GM12878 (cell line): ENCODE measurements around the gene COQ4. TPM values are rescaled to one million over a fixed set of nuclear protein-coding genes. Genes with fewer than 3 reads are reported as not detected.

ENCODE experiments used
- ATAC-seq: fragments of 200-7000 bp; cut with Tn5 transposase; 3 replicates; pipeline ENCODE4 v1.9.1; 2020; ENCODE audit warnings: mild to moderate bottlenecking, moderate library complexity
- BruUV-seq: library from RNA; stranded (reverse); fragments of 400-500 nt; replicated peaks from 2 replicates; lab custom pipeline; 2021; lab: Mats Ljungman, UMichigan
- CTCF ChIA-PET: fragments of 300-600 bp; sonication (Branson Sonifier 250); formaldehyde crosslinking; extraction: SDS; loops from one replicate; lab custom pipeline; 2021; ENCODE audit warnings: inconsistent platforms; lab: Yijun Ruan, JAX
- POLR2A ChIA-PET: fragments of 350-600 bp; formaldehyde crosslinking; extraction: SDS; loops from one replicate; lab custom pipeline; 2021; ENCODE audit warnings: inconsistent platforms; lab: Charles Lee
- RAD21 ChIA-PET: fragments of 300-600 bp; sonication (Branson Sonifier 250); formaldehyde crosslinking; loops from one replicate; lab custom pipeline; 2023; ENCODE audit warnings: antibody characterized with exemption; ENCODE audit not compliant: unreplicated experiment; lab: Charles Lee
- SMC1A ChIA-PET: fragments of 300-600 bp; sonication (Branson Sonifier 250); formaldehyde crosslinking; loops from one replicate; lab custom pipeline; 2023; ENCODE audit not compliant: unreplicated experiment, uncharacterized antibody; lab: Charles Lee
- DNase-seq: peaks from one replicate; pipeline ENCODE4 v3.0.0-alpha.2; 2011; ENCODE audit warnings: low read depth, low spot score
- FAIRE-seq: peaks from 3 replicates; lab custom pipeline; 2011; peaks lifted over from hg19 to GRCh38; lab: Jason Lieb, UNC
- H2AFZ ChIP-seq: 2 replicates; pipeline ENCODE4 v1.6.0; 2011; ENCODE audit warnings: low read depth, low read length, control low read depth; ENCODE audit not compliant: control insufficient read depth
- H3K27ac ChIP-seq: 2 replicates; pipeline ENCODE4 v1.5.1; 2011; ENCODE audit warnings: control low read depth; ENCODE audit not compliant: control insufficient read depth, insufficient read depth
- H3K27me3 ChIP-seq, 2 experiments: replicated peaks in 1 of 2; 2 replicates each; pipeline versions ENCODE4 v1.6.0 to v1.6.1; 2011; ENCODE audit warnings: low read length in 1 of 2; ENCODE audit not compliant: control insufficient read depth in 2 of 2, insufficient read depth in 2 of 2
- H3K36me3 ChIP-seq, 2 experiments: 2 replicates each; pipeline ENCODE4 v1.5.1; 2011; ENCODE audit warnings: low read length in 1 of 2; ENCODE audit not compliant: control insufficient read depth in 2 of 2, insufficient read depth in 2 of 2
- H3K4me1 ChIP-seq: 2 replicates; pipeline ENCODE4 v1.6.1; 2011; ENCODE audit warnings: mild to moderate bottlenecking, low read length, moderate library complexity, mixed read lengths; ENCODE audit not compliant: control insufficient read depth, insufficient read depth
- H3K4me2 ChIP-seq: 2 replicates; pipeline ENCODE4 v1.6.0; 2011; ENCODE audit warnings: control low read depth; ENCODE audit not compliant: control insufficient read depth, insufficient read depth
- H3K4me3 ChIP-seq: fragments of 200-600 bp; sonication (generic); 2 replicates; pipeline ENCODE4 v1.5.1; 2016
- H3K79me2 ChIP-seq: 2 replicates; pipeline ENCODE4 v1.6.0; 2011; ENCODE audit warnings: low read length; ENCODE audit not compliant: control insufficient read depth, insufficient read depth
- H3K9ac ChIP-seq: 2 replicates; pipeline ENCODE4 v1.8.0; 2011; ENCODE audit warnings: low read length, control low read depth, mixed read lengths; ENCODE audit not compliant: control insufficient read depth, insufficient read depth
- H3K9me3 ChIP-seq: replicated peaks from 3 replicates; pipeline ENCODE4 v1.5.1; 2011; ENCODE audit warnings: mild to moderate bottlenecking, low read length; ENCODE audit not compliant: control insufficient read depth, insufficient read depth
- H4K20me1 ChIP-seq: 2 replicates; pipeline ENCODE4 v1.6.0; 2011; ENCODE audit not compliant: control insufficient read depth, insufficient read depth
- USF1 ChIP-seq: IDR thresholded peaks from 2 replicates; pipeline ENCODE4 v1.6.1; 2011; ENCODE audit warnings: borderline replicate concordance, low read depth, mild to moderate bottlenecking, moderate library complexity, mixed read lengths, low read length; ENCODE audit not compliant: insufficient read depth; ENCODE audit errors: extremely low read length
- WGBS: methylation state at CpG from one replicate; pipeline ENCODE4 v1.1.6; 2016; ENCODE audit warnings: low lambda C conversion rate; ENCODE audit not compliant: insufficient replicate concordance, insufficient coverage; ENCODE audit errors: missing lambda C conversion rate; 5-methylcytosine and 5-hydroxymethylcytosine counted together
- in situ Hi-C: fragments of 300-500 bp; cut with MboI; formaldehyde crosslinking; loops from 9 replicates; pipeline ENCODE4 v1.14.3; 2018; ENCODE audit warnings: mixed read lengths
- intact Hi-C: fragments of 100-400 bp; cut with micrococcal nuclease; formaldehyde crosslinking; loops from one replicate; pipeline ENCODE4 v1.14.2; 2022; ENCODE audit not compliant: unreplicated experiment
- polyA plus RNA-seq, 11 experiments: library from polyadenylated mRNA; depleted of rRNA in 4 of 11; unstranded in 6 of 11; stranded (reverse) in 5 of 11; fragments of >200 nt; fragmentation: Nextera tagmentation in 4 of 11; fragmentation: Illumina TruSeq in 1 of 11; extraction: Ambion mirVana in 4 of 11; extraction: Trizol in 1 of 11; gene quantifications; 1 replicate in 1 of 11; 2 replicates in 10 of 11; pipeline versions ENCODE4 v1.2.1 to v1.2.3, GENCODE V29; 2011 to 2016; ENCODE audit warnings: inconsistent platforms in 2 of 11, missing spikeins in 2 of 11, low read depth in 1 of 11
- total RNA-seq, 4 experiments: library from RNA; depleted of rRNA in 3 of 4; stranded (reverse); fragments of >200 nt in 3 of 4; fragmentation: Illumina TruSeq in 1 of 4; extraction: Trizol in 1 of 4; gene quantifications; 2 replicates each; pipeline versions ENCODE4 v1.2.1 to v1.2.3, GENCODE V29; 2013 to 2021
- TF ChIP-seq, protein P1 (sequence below): fragments of 450-650 bp; IDR thresholded peaks from 2 replicates; pipeline ENCODE4 v1.6.1; 2014; ENCODE audit warnings: mild to moderate bottlenecking
- TF ChIP-seq, protein P2 (sequence below): fragments of 450-650 bp; formaldehyde crosslinking; IDR thresholded peaks from 2 replicates; pipeline ENCODE4 v1.5.0; 2022; ENCODE audit warnings: mild to moderate bottlenecking, missing genetic modification characterization
- TF ChIP-seq, protein P3 (sequence below): IDR thresholded peaks from 2 replicates; pipeline ENCODE4 v1.6.1; 2012; ENCODE audit warnings: low read depth, low read length, improper control_type of control experiment

COQ4 gene
- total and polyA plus RNA-seq, 10 of the 15 experiments (the other 5 are each of a cell fraction or from before 2014, with no cell fraction given), result 3.8 to 64.1 (median 38.6) TPM

GRCh38 chr9:128358861-128359260, 36.2 kb downstream of the COQ4 start (continued):
- TF ChIP-seq, protein P1, sequence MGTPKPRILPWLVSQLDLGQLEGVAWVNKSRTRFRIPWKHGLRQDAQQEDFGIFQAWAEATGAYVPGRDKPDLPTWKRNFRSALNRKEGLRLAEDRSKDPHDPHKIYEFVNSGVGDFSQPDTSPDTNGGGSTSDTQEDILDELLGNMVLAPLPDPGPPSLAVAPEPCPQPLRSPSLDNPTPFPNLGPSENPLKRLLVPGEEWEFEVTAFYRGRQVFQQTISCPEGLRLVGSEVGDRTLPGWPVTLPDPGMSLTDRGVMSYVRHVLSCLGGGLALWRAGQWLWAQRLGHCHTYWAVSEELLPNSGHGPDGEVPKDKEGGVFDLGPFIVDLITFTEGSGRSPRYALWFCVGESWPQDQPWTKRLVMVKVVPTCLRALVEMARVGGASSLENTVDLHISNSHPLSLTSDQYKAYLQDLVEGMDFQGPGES, result no peak
- no peak for TF ChIP-seq USF1

DNA sequence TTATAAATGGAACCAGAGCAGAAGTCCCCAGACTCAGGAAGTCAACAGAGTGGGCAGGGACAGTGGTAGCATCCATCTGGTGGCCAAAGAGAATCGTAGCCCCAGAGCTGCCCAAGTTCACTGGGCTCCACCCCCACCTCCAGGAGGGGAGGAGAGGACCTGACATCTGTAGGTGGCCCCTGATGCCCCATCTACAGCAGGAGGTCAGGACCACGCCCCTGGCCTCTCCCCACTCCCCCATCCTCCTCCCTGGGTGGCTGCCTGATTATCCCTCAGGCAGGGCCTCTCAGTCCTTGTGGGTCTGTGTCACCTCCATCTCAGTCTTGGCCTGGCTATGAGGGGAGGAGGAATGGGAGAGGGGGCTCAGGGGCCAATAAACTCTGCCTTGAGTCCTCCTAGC, 38.2 kb downstream of the COQ4 start:
- no peak overlapping the region for H3K4me2 ChIP-seq
- no peak overlapping the region for H2AFZ ChIP-seq
- SMC1A ChIA-PET, result interaction anchor here (1.9 to 2.9 kb wide), 2 partner anchors 10 to 66 kb away, joined by 9 to 19 read pairs; partner anchors contain the start of gene URM1
- RAD21 ChIA-PET, result interaction anchor here (0.6 to 3.7 kb wide), 6 partner anchors 11 to 105 kb away, joined by 3 to 18 read pairs (median 5); partner anchors contain the start of genes CERCAM and URM1
- H3K27ac ChIP-seq, result no peak overlapping the region
- H3K79me2 ChIP-seq, result no peaks in the 10 kb centered on the region
- H3K9me3 ChIP-seq, result no peaks in the 10 kb centered on the region
- in situ Hi-C loops (no loop called here), intact Hi-C loops (loop anchor here (5.0 kb wide), 1 partner anchor 51 kb away; no protein-coding TSS in a partner anchor)
- peaks cover 7% of the 10 kb centered on the region for H3K4me1 ChIP-seq
- no peak overlapping the region for H3K9ac ChIP-seq
- DNase-seq (no peak), ATAC-seq (no peak), FAIRE-seq (no peak)
- no peaks in the 10 kb centered on the region; a peak in 1 of 4 replicates for H3K36me3 ChIP-seq
- H3K27me3 ChIP-seq, result no peaks in the 10 kb centered on the region
- BruUV-seq, result no TSS peak
- WGBS, result 7% methylated on average over 2 of the region's 2 CpGs
- H3K4me3 ChIP-seq, result no peak overlapping the region
- POLR2A ChIA-PET, result interaction anchor here (0.6 kb wide), 1 partner anchor 191 kb away, joined by 4 read pairs; no protein-coding TSS in a partner anchor
- CTCF ChIA-PET, result interaction anchor here (1.0 to 4.4 kb wide), 10 partner anchors 11 to 567 kb away, joined by 3 to 61 read pairs (median 11); partner anchors contain the start of genes CERCAM and URM1
- TF ChIP-seq, protein P2, sequence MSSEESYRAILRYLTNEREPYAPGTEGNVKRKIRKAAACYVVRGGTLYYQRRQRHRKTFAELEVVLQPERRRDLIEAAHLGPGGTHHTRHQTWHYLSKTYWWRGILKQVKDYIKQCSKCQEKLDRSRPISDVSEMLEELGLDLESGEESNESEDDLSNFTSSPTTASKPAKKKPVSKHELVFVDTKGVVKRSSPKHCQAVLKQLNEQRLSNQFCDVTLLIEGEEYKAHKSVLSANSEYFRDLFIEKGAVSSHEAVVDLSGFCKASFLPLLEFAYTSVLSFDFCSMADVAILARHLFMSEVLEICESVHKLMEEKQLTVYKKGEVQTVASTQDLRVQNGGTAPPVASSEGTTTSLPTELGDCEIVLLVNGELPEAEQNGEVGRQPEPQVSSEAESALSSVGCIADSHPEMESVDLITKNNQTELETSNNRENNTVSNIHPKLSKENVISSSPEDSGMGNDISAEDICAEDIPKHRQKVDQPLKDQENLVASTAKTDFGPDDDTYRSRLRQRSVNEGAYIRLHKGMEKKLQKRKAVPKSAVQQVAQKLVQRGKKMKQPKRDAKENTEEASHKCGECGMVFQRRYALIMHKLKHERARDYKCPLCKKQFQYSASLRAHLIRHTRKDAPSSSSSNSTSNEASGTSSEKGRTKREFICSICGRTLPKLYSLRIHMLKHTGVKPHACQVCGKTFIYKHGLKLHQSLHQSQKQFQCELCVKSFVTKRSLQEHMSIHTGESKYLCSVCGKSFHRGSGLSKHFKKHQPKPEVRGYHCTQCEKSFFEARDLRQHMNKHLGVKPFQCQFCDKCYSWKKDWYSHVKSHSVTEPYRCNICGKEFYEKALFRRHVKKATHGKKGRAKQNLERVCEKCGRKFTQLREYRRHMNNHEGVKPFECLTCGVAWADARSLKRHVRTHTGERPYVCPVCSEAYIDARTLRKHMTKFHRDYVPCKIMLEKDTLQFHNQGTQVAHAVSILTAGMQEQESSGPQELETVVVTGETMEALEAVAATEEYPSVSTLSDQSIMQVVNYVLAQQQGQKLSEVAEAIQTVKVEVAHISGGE (CRISPR knock-in tag), result no peak
- TF ChIP-seq, protein P3, sequence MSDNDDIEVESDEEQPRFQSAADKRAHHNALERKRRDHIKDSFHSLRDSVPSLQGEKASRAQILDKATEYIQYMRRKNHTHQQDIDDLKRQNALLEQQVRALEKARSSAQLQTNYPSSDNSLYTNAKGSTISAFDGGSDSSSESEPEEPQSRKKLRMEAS, result no peak
- H4K20me1 ChIP-seq, result no peaks in the 10 kb centered on the region
